T-helper 1 cell treated with Interleukin-12 subunit alpha and Interleukin-12 subunit beta and Interleukin-4 antibody, amounts not matched to agents 30 μg/mL and 1 μg/mL, for 36 hours (primary cell): Measurements from ENCODE around the gene YBX3.

Source experiments
- H3K27ac Mint-ChIP-seq: one replicate; pipeline ENCODE4 v1.8.0; 2021; ENCODE audit warnings: mild to moderate bottlenecking, mixed read lengths
- H3K27me3 Mint-ChIP-seq: one replicate; pipeline ENCODE4 v1.8.0; 2021; ENCODE audit warnings: low read depth, mixed read lengths
- H3K36me3 Mint-ChIP-seq: one replicate; pipeline ENCODE4 v1.8.0; 2021; ENCODE audit warnings: low read depth, mixed read lengths
- H3K4me1 Mint-ChIP-seq: one replicate; pipeline ENCODE4 v1.8.0; 2021; ENCODE audit warnings: low read depth, mixed read lengths
- H3K4me3 Mint-ChIP-seq: one replicate; pipeline ENCODE4 v1.8.0; 2021; ENCODE audit warnings: mild to moderate bottlenecking, moderate library complexity, mixed read lengths
- H3K9me3 Mint-ChIP-seq: one replicate; pipeline ENCODE4 v1.8.0; 2021; ENCODE audit warnings: mixed read lengths

YBX3 gene

DNA sequence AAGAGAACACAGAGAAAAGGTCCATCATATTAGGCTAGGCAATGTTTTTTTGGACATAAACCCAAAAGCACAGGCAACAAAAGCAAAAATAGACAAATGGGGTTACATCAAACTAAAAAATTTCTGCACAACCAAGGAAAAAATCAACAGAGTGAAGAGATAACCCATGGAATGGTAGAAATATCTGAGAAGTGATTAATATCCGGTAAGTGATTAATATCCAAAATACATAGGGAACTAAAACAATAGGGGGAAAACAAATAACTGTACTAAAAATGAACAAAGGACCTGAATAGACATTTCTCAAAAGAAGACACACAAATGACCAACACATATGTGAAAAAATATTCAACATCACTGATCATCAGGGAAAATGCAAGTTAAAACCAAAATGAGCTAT lies 53.6 kb downstream of the YBX3 start:
- Mint-ChIP-seq H3K27me3 (peaks cover 44% of the 10 kb centered on the region), H3K9me3 (no peaks in the 10 kb centered on the region), H3K4me1 (peaks cover 32% of the 10 kb centered on the region), H3K36me3 (no peaks in the 10 kb centered on the region), H3K27ac (no peak overlapping the region), H3K4me3 (no peak overlapping the region)

GRCh38 chr12:10668526-10668925 lies 54.6 kb downstream of the YBX3 start:
- Mint-ChIP-seq H3K27me3 (peaks cover 49% of the 10 kb centered on the region), H3K4me1 (peaks cover 22% of the 10 kb centered on the region), H3K9me3 (no peaks in the 10 kb centered on the region), H3K27ac (no peak overlapping the region), H3K36me3 (no peaks in the 10 kb centered on the region), H3K4me3 (peak overlapping the region; percentile 11)

GRCh38 chr12:10667581-10667980 lies 55.5 kb downstream of the YBX3 start:
- Mint-ChIP-seq H3K4me1 (peaks cover 16% of the 10 kb centered on the region), H3K27me3 (peaks cover 57% of the 10 kb centered on the region), H3K9me3 (no peaks in the 10 kb centered on the region), H3K36me3 (no peaks in the 10 kb centered on the region), H3K27ac (no peak overlapping the region), H3K4me3 (no peak overlapping the region)

DNA sequence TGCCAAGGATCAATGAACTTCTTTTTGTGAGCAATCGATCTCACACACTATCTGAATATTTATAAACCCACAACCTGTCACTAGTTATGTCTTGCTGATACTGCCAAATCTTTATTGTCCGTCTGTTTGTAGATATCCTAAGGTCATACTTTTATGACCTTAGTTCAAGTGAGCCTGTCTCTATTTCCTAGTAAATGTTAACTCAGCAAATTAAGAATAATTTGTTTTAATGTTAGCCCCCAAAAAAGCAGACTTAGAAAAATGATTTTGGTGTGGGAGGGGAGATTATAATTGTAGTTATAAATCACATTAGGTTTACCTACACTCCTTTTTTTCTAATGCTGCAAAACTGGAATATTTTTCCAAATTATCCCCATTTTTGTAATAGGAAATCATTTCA lies 58.6 kb downstream of the YBX3 start:
- H3K27me3 Mint-ChIP-seq: peaks cover 59% of the 10 kb centered on the region
- H3K4me1 Mint-ChIP-seq: peaks cover 5% of the 10 kb centered on the region
- no peaks in the 10 kb centered on the region for H3K9me3 Mint-ChIP-seq
- H3K36me3 Mint-ChIP-seq: no peaks in the 10 kb centered on the region
- H3K27ac Mint-ChIP-seq: no peak overlapping the region
- no peak overlapping the region for H3K4me3 Mint-ChIP-seq

- Mint-ChIP-seq H3K36me3 (no peaks in the 10 kb centered on the region), H3K27ac (no peak overlapping the region), H3K9me3 (no peaks in the 10 kb centered on the region), H3K4me1 (peaks cover 5% of the 10 kb centered on the region), H3K4me3 (no peak overlapping the region), H3K27me3 (peaks cover 54% of the 10 kb centered on the region)
Measured at GRCh38 chr12:10663869-10664268, 59.3 kb downstream of the YBX3 start.

DNA sequence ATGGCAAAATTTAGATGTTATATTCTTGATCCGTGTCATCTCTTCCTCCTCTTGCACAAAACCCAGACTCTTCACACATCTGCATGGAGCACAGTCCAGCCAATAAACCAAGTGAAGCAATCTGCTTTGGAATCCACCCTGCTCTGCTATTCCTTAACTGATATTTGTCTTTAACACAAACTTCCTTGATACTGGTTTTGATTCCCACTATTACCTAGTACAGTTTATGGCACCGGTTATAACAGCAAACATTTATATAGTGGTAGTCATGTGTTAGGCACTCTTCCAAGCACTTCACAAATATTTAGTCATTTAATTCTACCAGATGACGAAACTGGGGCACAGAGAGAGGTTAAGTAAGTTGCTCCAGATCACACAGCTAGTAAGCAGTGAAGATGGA lies 61.8 kb downstream of the YBX3 start:
- Mint-ChIP-seq H3K9me3 (peaks cover 8% of the 10 kb centered on the region), H3K4me1 (no peaks in the 10 kb centered on the region), H3K36me3 (no peaks in the 10 kb centered on the region), H3K27ac (no peak overlapping the region), H3K4me3 (no peak overlapping the region), H3K27me3 (peaks cover 55% of the 10 kb centered on the region)

- H3K36me3 Mint-ChIP-seq: no peaks in the 10 kb centered on the region
Measured at GRCh38 chr12:10654003-10654402, 69.1 kb downstream of the YBX3 start.

GRCh38 chr12:10652192-10652591 lies 70.9 kb downstream of the YBX3 start:
- Mint-ChIP-seq H3K9me3 (peaks cover 14% of the 10 kb centered on the region), H3K27me3 (peaks cover 17% of the 10 kb centered on the region), H3K27ac (no peak overlapping the region), H3K4me3 (no peak overlapping the region), H3K36me3 (peaks cover 1% of the 10 kb centered on the region), H3K4me1 (no peaks in the 10 kb centered on the region)

More at GRCh38 chr12:10654003-10654402, 69.1 kb downstream of the YBX3 start:
- Mint-ChIP-seq H3K27ac (no peak overlapping the region), H3K9me3 (peaks cover 8% of the 10 kb centered on the region), H3K27me3 (peaks cover 27% of the 10 kb centered on the region), H3K4me3 (no peak overlapping the region), H3K4me1 (no peaks in the 10 kb centered on the region)
